ENCODE results near the gene GGN.

DNA sequence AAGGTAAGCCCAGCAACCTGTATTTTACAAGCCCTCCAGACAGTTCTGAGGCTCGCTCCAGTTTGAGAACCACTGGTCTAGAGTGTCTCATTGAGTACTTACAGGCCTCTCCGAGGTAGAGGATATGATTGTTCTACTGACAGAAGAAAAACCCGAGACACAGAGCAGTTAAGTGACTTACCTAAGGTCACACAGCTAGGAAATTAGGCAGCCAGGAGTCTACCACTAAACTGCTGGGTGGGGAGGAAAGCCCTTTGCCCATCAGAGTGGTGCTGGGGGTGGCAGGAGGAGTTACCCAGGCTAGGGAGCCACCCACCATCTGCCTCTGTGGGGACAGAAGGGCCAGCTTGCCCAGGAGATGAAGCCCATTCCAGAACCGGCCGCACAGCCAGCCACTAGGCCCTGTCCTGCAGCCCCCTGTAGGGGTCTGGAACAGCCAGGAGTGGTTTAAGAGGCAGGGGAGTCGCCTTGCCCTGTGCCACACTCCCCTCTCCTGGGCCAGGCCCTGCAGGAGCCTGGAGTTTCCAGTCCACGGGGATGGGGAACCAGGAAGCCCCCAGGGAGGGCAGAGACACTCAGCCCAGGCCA lies 37.5 kb upstream of the GGN start:
- no peak for TF ChIP-seq EP300 (IDR thresholded peaks at IDR 0.05)
- no peak for TF ChIP-seq CTCF (IDR thresholded peaks at IDR 0.05)
- no peak for TF ChIP-seq POLR2A (IDR thresholded peaks at IDR 0.05)
- TF ChIP-seq POLR2AphosphoS5 (IDR thresholded peaks at IDR 0.05), result no peak

Data from sigmoid colon (tissue), 4 donors.